Activated CD4-positive, CD25-positive, alpha-beta regulatory T cell treated with anti-CD3 and anti-CD28 coated beads, Interleukin-2, amount 50 U/mL, for 16 hours (primary cell): ENCODE data around the gene LRRC23.
"Not testable (repeated sequence)": the region's sequence is repeated elsewhere in the genome, so short reads cannot be mapped to it uniquely, and the experiment has no call there.

Source experiments
- DNase-seq: peaks from one replicate; pipeline ENCODE4 v3.0.0-alpha.2; 2020; ENCODE audit warnings: low read depth, low spot score

Gene LRRC23, protein sequence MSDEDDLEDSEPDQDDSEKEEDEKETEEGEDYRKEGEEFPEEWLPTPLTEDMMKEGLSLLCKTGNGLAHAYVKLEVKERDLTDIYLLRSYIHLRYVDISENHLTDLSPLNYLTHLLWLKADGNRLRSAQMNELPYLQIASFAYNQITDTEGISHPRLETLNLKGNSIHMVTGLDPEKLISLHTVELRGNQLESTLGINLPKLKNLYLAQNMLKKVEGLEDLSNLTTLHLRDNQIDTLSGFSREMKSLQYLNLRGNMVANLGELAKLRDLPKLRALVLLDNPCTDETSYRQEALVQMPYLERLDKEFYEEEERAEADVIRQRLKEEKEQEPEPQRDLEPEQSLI

DNA sequence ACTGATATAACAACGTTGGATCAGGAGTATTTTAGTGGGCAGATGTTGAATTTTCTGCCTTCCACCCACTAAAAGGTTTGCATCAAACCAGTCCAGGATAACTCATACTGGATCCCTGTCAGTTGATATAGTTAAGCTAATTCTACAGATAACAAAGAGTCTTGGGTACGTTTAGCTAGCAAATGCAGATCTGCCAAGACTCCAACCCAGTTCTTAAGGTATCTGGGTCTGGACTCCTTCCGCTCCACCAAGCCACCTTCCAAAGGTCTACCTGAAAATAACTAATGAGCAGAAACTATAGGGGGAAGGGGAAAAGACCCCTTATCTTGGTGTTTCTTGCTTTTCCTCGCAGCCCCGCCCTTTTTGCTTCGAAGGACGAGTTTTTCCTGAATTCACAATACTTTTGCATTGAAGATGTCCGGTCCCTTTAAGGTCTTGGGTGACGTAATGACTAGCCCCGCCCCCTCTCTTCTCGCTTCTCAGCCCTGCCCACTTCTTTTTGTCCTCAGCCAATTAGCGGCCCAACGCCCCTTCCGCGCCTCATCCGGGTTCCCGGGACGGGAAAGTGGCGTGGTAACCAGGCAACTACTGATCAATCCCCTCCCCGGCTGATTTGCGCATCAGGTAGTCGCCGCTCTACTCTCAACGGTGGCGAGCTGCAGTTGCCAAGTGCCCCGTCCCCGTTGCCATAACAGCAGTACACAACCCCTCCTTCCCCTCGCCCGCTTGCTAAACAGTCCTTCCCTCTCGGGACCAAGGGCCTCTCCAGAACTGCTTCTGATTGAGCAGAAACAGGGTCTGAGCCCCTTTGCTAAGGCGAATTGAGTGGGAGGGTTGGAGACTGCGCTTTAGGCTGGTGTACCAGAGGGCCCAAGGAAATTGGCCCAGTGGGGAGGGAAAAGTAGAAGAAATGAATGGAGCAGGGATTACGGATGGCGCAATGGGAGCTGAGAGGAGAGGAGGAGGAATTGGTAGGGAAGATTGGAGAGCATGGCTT lies at the start of gene LRRC23:
Gene LRRC23, plus strand, starts transcription at position 543 of the 997 bp plus-strand sequence. CDS start 812 bp downstream, outside the sequence.
- peak; percentile 96 for DNase-seq

DNA sequence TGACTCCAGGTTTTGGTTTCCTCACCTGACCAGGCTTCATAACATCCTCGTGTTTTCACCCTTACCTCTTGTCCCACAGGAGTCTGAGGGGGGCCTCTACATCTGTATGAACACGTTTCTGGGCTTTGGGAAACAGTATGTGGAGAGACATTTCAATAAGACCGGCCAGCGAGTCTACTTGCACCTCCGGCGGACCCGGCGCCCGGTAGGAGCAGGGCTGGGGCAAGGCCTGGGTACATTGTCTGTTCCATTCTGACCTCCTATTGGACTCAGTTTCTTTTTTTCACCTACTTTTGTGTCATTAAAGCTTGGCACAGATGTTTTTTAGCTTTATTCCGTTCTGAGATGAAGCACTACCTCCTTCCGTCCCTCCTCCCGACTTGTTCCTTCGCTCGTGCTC lies 49.3 kb upstream of the LRRC23 start:
- no peak for DNase-seq

DNA sequence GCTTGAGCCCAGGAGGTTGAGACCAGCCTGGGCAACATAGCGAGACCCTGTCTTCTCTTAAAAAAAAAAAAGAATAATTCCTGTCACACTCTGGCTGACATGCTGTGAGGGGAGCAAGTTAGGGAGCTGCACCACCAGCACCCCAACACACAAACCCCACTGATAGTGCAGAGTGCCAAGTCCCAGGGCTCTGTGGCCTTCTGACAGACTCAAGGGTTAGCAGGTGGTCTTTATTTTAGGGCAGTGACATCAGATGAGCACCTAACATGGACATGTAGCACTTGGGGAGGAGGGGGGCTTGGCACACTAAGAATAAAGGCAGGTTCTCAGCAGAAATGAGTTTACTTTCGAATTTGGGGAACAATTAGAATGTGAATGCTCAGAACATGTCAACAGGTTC lies 45.8 kb upstream of the LRRC23 start:
- no peak for DNase-seq

DNA sequence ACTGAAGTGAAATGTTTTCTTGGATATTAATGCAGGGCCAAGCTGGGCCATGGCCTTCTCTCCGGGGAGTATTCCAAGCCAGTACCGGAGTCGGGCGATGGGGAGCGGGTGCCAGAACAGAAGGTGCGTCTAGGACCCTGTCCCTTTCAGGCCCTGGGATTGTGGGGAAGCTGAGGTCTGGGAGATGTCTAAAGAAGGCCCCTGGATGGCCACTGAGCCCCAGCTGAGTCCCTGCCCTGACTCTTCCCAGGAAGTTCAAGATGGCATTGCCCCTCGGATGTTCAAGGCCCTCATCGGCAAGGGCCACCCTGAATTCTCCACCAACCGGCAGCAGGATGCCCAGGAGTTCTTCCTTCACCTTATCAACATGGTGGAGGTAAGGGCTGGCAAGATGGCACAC lies 44.5 kb upstream of the LRRC23 start:
- no peak for DNase-seq

DNA sequence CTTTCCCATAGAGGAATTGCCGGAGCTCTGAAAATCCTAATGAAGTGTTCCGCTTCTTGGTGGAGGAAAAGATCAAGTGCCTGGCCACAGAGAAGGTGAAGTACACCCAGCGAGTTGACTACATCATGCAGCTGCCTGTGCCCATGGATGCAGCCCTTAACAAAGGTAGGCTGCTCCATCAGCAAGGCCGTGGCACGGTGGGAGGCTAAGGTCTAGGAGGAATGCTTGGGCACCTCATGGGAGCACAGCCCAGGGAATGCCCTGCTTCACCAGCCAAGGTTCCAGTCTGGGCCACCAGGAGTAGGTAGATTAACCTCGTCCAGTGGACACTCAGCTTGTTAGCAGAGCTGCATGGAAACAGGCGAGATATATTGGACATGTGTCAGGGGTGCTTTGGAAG lies 43.7 kb upstream of the LRRC23 start:
- DNase-seq: no peak

DNA sequence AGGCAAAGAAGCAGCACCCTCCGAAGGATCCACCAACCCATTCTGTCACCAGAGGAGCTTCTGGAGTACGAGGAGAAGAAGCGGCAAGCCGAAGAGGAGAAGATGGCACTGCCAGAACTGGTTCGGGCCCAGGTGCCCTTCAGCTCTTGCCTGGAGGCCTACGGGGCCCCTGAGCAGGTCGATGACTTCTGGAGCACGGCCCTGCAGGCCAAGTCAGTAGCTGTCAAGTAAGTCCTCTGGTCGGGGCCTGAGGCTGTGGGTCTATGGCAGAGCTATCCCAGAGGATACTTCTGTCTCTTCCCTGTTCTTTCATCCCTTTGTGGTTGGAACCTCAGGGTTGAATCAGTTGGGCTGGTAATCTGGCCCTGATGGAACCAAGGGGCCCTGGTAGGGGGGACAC lies 43.2 kb upstream of the LRRC23 start:
- no peak for DNase-seq

DNA sequence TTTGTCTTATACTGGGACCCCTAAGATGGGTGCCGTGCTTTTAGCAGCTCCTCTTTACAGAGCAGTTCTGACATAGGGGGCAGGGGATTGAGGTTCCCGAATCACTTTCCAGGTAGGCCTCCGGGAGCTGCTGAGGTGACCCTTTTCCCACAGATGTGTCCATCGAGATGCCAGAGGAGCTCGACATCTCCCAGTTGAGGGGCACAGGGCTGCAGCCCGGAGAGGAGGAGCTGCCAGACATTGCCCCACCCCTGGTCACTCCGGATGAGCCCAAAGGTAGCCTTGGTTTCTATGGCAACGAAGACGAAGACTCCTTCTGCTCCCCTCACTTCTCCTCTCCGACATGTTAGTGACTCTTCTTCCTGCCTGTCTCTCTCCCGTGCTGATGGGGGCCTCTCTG lies 41.6 kb upstream of the LRRC23 start:
- no peak for DNase-seq

DNA sequence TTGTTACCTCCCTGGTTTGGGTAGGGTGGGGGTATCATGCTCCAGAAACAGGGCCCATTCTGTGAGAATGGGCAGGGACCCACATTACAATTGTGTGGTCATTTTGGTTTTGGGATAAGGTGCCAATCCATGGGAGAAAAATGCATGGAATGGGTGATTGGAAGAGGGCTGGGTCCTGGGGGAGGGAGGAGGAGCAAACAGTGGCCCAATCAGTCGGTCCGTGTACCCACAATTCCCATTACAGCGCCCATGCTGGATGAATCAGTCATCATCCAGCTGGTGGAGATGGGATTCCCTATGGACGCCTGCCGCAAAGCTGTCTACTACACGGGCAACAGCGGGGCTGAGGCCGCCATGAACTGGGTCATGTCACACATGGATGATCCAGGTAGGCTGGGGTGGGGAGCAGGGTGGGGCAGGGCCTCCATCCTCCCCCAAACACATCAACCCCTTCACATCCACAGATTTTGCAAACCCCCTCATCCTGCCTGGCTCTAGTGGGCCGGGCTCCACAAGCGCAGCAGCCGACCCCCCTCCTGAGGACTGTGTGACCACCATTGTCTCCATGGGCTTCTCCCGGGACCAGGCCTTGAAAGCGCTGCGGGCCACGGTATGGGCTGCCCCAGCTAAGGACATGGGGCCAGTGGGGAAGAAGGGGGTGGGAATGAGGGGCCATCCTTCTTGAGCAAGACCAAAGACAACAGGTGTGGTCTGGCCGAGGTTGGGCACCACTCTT lies 40.9 kb upstream of the LRRC23 start:
- no peak for DNase-seq

DNA sequence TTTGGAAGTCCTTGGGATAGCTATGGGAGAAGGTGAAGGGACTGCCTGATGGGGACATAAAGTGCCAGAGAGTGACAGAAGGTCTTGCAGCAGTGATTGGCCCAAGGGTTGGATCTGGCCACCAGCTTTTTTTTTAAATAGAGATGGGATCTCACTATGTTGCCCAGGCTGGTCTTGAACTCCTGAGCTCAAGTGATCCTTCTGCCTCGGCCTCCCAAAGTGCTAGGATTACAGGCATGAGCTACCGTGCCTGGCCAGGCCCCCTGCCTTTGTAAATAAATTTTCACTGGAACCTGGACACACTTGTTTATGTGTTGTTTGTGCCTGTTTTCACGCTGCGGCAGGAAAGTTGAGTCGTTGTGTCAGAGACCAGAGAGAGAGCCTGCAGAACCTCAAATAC lies 39.3 kb upstream of the LRRC23 start:
- DNase-seq: not testable (repeated sequence)

DNA sequence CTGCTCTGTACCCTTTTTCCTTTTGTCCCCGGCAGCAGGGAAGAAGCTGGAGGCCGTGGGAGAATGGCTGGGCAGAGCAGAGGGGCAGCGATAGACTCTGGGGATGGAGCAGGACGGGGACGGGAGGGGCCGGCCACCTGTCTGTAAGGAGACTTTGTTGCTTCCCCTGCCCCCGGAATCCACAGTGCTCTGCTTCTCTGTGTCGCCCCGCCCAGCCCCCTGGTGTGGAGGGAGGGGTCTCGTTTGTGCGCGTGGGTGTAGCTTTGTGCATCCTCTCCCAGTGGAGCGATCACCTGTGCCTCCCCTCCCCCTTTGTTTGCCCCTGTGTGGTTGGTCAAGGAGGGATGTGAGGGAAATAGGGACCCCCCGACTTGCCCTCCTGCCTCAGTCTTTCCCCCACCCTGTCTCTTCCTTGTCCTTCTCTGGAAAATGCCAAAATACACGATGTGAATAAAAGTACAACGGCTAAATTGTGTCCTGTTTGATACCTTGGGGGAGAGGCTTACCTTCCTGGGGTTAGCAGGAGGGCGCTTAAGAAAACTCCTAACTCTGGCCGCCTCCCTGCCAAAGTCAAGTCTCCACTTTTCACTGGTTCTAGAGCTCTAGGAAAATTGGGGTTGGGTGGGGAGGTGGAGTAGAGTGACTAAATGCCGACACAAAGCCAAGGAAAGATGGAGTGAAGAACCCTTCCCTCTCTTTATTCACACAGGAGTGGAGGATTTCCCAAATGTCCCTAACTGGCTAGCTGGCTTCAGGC lies 38.3 kb upstream of the LRRC23 start:
- DNase-seq: no peak

DNA sequence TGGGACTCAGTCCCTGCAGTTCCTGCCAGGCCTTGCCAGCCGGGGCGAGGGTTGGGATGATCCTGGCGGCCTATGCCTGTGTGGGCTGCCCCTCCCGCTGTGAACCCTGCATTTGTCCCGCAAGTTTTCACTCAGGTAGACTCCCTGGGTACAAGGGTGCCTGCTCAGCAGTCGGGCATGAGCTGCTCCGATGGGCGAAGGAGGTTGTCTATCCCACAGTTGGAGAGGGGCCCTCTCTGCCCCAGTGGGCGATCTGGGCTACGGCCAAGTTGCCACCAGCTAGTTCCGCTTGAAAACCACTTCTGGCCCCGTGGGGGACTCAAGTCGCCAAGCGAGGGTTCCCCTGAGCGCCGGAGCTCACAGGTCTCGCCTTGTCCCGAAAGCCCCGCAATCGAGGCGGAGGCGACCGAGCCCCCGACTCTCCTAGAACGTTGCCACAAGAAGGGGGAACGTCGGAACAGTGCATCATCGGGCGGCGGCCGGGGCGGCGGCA lies 37.7 kb upstream of the LRRC23 start:
- no peak for DNase-seq

DNA sequence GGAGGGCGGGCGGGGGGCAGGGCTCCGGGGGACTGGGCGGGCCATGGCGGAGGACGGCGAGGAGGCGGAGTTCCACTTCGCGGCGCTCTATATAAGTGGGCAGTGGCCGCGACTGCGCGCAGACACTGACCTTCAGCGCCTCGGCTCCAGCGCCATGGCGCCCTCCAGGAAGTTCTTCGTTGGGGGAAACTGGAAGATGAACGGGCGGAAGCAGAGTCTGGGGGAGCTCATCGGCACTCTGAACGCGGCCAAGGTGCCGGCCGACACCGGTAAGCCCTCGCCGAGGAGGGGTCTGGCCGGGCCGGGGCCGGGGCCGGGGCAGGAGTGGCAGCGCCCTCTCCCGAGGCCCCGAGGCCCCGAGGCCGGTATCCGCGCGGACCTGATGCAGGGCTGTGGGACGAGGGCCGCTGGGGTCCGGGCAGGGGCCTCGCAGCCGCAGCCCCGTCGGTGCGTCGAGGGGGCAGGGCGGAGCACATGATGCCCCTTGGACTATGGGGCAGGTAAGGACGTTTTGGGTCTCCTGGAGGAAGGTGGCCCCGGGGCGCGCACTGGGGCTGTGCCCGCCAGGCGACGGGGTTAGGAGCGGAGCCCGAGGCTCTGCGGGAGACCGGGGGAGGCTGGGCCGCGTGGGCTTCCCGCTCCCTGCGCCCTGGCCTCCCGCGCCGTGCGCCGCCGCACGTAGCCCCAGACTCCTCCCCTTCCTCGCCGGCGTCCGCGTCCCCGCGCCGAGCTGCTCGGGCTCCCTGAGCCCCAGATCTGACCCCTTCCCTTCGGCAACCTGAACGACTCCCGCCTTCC lies 37.0 kb upstream of the LRRC23 start, which contains the start of gene TPI1:
Gene TPI1, plus strand, starts transcription at position 119 of the 798 bp plus-strand sequence. Its CDS starts 36 bp downstream, at position 155.
- peak; percentile 55 for DNase-seq

DNA sequence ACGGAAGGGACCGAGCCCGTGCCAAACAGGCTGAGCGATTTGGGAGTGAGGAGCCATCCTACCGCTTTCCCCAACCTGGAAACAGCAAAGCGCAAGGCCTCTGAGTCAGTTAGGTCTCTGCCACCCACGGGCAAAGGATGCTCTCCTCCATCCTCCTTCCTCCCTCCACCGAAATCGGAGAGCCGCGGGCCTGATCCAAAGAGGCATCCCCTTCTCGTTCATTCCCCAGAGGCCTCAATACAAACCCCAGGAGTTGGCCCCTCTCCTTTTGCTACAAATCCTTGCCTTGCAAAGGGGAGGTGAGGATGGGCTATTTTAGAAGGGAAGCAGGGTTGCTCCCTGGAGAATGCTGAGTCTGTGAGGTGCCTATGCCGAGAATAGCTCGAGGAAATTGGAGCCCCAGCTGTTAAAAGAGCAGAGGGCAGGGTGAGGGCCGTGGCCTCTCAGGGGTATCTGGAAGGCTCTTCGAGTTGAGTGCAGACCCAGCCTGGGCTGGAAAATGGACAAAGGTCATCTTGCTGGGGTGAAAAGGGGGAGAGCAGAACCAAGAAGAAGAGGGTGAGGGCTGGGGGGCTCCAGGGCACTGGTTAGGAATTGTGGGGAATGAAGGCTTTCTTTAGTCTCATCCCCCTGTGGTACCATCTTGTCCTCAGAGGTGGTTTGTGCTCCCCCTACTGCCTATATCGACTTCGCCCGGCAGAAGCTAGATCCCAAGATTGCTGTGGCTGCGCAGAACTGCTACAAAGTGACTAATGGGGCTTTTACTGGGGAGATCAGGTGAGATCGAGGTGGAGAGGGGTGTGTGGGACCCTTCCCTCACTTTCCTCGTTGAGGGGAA lies 36.2 kb upstream of the LRRC23 start:
- DNase-seq: no peak

DNA sequence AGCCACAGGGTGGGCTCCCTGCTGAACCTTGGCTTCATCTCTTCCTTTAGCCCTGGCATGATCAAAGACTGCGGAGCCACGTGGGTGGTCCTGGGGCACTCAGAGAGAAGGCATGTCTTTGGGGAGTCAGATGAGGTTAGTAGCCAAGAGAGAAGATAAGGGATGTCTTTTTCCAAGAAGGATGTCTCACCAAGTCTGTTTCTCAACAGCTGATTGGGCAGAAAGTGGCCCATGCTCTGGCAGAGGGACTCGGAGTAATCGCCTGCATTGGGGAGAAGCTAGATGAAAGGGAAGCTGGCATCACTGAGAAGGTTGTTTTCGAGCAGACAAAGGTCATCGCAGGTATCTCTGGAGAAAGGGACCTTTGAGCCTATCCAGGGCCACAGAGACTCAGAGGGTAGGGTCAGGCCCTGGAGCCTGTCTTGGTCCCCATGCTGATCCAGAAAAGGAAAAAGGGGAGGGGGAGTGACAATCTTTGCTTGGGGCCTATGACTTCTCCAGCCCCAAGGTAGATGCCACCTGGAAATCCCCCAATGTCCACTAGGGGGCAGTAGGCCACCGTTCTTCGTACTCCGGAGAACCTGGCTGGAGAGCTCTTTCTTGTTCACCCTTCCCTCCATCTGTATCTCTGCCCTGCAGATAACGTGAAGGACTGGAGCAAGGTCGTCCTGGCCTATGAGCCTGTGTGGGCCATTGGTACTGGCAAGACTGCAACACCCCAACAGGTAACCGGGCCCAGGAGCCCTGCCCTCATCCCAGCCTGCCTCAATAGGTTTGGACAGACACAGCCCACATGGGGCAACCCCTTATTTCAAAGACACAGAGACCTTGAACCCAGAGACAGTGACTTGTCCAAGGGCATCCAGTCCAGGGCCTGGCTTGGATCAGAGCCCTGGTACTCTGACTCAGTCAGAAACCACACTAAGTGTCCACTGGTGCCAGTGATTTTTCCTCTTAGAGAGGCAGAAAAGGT lies 35.3 kb upstream of the LRRC23 start:
- DNase-seq: peak; percentile 75

DNA sequence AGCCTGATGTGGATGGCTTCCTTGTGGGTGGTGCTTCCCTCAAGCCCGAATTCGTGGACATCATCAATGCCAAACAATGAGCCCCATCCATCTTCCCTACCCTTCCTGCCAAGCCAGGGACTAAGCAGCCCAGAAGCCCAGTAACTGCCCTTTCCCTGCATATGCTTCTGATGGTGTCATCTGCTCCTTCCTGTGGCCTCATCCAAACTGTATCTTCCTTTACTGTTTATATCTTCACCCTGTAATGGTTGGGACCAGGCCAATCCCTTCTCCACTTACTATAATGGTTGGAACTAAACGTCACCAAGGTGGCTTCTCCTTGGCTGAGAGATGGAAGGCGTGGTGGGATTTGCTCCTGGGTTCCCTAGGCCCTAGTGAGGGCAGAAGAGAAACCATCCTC lies 34.3 kb upstream of the LRRC23 start:
- not testable (repeated sequence) for DNase-seq

DNA sequence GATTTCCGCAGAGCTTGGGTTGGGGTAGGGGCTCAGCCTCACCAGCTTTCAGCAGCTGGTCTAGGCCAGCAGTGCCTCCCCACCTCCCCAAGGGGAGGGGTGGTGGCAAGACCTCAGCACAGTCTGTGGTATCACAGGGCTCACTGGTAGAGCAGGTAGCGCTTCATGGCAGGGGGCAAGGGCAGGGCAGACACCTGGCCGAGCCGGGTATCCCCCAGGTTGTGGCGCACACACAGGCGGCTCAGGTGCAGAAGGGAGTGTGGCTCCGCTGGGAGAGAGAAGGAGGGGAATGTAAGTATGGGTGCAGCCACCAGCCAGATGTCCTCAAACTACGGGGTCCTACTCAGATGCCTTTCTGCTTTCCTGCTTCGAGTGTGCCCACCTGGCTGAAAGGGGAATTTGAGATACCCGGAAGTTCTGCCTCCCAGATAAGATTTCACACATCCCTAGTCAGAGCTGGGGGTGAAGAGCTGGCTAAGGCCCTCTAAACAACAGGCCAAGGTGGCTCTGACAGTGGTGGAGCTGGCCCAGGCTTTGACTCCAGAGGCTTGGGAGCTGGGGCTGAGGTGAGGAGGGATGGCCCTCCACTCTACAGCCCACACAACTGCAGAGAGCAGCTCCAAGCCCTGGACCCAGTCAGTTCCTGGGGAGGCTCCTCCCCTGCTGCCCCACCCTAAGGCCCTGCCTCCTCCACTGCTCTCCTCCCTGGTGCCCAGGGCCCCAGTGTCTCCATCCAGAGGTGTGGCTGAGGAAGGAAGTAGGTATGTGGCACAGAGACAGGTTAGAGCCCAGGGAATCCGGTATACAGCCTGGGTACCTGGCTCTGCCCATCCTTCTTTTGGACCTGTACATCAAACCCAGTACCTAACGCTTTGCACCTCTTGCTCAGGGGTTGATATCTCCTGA lies 33.3 kb upstream of the LRRC23 start:
- DNase-seq: no peak
